BLaER1 (cell line): ENCODE data around the gene SPACA9.

Experiments used
- H3K27ac ChIP-seq: shearing (Covaris generic); formaldehyde crosslinking; 2 replicates; pipeline ENCODE4 v1.8.1; 2022
- H3K27me3 ChIP-seq: shearing (Covaris generic); formaldehyde crosslinking; 2 replicates; pipeline ENCODE4 v1.8.1; 2022
- H3K36me3 ChIP-seq: shearing (Covaris generic); formaldehyde crosslinking; 2 replicates; pipeline ENCODE4 v1.8.1; 2022
- H3K4me1 ChIP-seq: shearing (Covaris generic); formaldehyde crosslinking; 2 replicates; pipeline ENCODE4 v1.8.1; 2022
- H3K4me2 ChIP-seq: shearing (Covaris generic); formaldehyde crosslinking; 2 replicates; pipeline ENCODE4 v1.8.1; 2022
- H3K4me3 ChIP-seq: shearing (Covaris generic); formaldehyde crosslinking; 2 replicates; pipeline ENCODE4 v1.8.1; 2022
- H3K9ac ChIP-seq: shearing (Covaris generic); formaldehyde crosslinking; 2 replicates; pipeline ENCODE4 v1.8.1; 2022
- H3K9me3 ChIP-seq: shearing (Covaris generic); formaldehyde crosslinking; 2 replicates; pipeline ENCODE4 v1.8.1; 2022
- H4K20me1 ChIP-seq: shearing (Covaris generic); formaldehyde crosslinking; 2 replicates; pipeline ENCODE4 v1.8.1; 2022
- Cebpa-rat ChIP-seq: shearing (Covaris generic); IDR thresholded peaks from 2 replicates; pipeline ENCODE4 v1.8.1; 2022

The SPACA9 gene

DNA sequence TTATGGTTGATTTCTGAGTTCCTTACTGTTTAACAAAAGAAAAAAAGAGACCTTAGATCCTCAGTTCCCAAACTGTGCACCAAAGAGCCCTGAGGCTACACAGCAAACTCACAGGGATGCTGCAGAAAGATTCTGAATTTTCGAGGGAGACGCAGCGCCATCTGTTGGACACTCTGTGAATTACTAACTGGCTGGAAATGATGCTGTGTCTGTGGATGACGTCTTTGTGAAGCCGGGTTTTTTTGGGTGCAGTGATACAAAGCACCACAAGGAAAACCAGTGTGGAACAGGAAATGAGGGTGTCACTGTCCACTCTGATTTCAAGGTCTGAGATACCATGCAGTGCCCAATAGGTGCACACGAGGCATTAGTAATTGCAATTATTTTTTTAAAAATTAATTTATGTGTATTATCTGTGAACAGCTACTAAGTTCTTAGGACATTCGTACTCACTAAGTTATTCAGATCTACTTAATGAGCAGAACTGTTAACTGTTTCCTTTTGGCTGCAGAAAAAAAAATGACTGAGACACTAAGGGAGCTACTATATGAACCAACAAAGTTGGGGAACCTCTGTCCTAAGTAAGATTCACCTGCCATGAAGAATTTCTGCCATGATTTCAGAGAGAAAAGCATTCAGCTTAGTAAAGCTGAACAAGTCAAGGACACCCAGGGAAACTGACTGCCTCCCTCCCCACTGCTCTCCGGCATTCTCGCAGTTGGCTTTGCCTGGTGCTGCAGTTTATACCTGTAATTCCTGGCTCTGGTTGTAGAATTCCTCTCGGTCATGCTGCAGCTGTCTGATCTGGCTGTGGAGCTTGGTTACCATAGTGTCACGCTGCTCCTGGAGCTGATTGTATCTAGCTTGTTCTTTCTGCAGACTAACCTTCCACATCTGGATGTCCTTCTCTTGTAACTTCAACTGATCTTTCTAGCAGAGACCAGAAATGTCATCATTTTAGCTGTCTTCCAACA is 23.4 kb downstream of the SPACA9 start:
- no peak overlapping the region for H3K4me3 ChIP-seq
- no peak for TF ChIP-seq Cebpa-rat
- H3K9ac ChIP-seq: no peak overlapping the region
- H3K36me3 ChIP-seq: peaks cover 91% of the 10 kb centered on the region
- no peak overlapping the region for H3K27ac ChIP-seq
- no peaks in the 10 kb centered on the region for H4K20me1 ChIP-seq
- 0 out of 2 replicates have a peak, but pooled peaks cover 5% of the 10 kb centered on the region for H3K4me1 ChIP-seq
- H3K4me2 ChIP-seq: no peak overlapping the region
- H3K9me3 ChIP-seq: no peaks in the 10 kb centered on the region
- no peaks in the 10 kb centered on the region for H3K27me3 ChIP-seq

DNA sequence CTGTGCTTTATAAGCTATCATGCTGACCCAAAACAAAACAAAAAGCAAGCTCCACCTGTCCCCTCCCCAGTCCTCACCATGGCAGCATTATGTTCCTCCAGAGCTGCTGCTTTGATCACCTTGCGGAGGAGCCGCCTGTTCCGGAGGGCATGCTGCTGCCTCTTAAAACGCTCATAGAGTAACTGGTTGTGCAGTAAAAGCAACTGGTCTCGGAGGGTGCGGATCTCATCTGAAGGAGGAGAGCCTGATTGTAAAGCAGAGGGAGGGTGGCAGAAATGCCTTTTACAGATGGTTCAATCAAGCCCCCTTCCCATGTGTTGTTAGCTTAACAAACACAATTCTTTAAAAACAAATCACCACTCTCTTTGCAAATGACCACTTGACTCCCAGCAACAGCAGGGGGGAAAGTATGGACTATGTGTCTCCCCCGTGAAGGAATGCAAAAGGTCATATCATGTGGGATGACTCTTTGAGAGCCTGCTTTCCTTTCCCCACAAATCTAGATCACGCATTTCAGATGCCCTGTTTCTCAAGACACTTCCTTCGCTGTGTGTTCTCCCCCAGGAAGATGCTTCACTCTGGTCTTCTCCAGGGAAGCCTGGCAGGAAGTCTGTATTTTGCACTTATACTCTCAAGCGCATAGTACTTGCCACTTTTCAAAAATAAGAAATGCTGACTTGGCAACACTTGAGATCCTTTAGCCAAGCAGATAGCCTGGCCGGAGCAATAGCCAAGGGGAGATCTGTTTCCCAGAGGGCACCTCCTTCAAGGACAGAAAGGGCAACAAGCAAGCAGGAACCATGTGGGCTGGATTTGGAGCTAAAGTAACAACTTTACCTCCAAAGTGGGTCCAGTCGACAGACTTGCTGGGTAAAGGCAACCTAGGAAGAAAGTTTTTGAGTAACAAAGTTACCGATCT is 25.1 kb downstream of the SPACA9 start:
- Histone ChIP-seq H3K9ac (no peak overlapping the region), H3K4me2 (no peak overlapping the region), H4K20me1 (no peaks in the 10 kb centered on the region), H3K27ac (no peak overlapping the region), H3K4me1 (0 out of 2 replicates have a peak, but pooled peaks cover 5% of the 10 kb centered on the region), H3K9me3 (no peaks in the 10 kb centered on the region), H3K36me3 (peaks cover 82% of the 10 kb centered on the region), H3K4me3 (no peak overlapping the region), H3K27me3 (no peaks in the 10 kb centered on the region)
- no peak for TF ChIP-seq Cebpa-rat

DNA sequence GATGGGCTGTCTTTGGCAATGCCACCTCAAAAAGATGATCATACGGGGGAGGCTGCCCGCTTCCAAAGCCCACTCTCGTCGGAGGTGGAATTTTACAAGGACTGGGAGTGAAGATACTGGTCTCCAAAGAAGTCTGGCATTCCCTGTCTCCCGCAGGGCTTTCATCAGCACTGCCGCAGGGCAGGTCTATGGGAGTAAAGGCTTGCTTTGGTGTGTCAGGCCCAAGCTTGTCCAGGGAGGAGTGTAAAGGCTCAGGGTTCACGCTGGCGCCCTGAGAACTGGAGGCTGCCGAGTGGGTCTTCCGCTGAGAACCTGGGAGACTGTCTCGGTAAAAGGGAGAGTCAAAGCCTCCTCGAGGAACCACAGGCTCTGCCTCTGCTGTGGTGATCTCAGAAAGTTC is 27.0 kb downstream of the SPACA9 start:
- Histone ChIP-seq H3K27me3 (no peaks in the 10 kb centered on the region), H3K9ac (no peak overlapping the region), H4K20me1 (no peaks in the 10 kb centered on the region), H3K9me3 (no peaks in the 10 kb centered on the region), H3K4me3 (no peak overlapping the region), H3K4me2 (no peak overlapping the region), H3K27ac (no peak overlapping the region), H3K4me1 (0 out of 2 replicates have a peak, but pooled peaks cover 5% of the 10 kb centered on the region), H3K36me3 (peaks cover 82% of the 10 kb centered on the region)
- no peak for TF ChIP-seq Cebpa-rat

DNA sequence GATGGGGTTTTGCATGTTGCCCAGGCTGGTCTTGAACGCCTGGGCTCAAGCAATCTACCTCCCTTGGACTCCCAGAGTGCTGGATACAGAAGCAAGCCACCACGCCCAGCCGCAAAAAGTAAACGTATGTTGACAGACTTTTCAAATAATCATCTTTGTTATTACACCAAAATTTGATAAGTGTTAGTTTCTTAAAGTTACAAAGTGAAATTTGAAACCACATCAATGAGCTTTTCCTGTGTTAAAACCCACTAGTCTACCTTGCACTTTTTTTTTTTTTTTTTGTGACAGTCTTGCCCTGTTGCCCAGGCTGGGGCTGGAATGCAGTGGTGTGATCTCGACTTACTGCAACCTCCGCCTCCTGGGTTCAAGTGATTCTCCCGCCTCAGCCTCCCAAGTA is 29.9 kb downstream of the SPACA9 start:
- Histone ChIP-seq H3K27ac (no peak overlapping the region), H3K9me3 (no peaks in the 10 kb centered on the region), H3K4me3 (no peak overlapping the region), H3K36me3 (peaks cover 85% of the 10 kb centered on the region), H3K27me3 (no peaks in the 10 kb centered on the region), H4K20me1 (no peaks in the 10 kb centered on the region), H3K4me2 (no peak overlapping the region), H3K4me1 (no peaks in the 10 kb centered on the region), H3K9ac (no peak overlapping the region)
- TF ChIP-seq Cebpa-rat: no peak

DNA sequence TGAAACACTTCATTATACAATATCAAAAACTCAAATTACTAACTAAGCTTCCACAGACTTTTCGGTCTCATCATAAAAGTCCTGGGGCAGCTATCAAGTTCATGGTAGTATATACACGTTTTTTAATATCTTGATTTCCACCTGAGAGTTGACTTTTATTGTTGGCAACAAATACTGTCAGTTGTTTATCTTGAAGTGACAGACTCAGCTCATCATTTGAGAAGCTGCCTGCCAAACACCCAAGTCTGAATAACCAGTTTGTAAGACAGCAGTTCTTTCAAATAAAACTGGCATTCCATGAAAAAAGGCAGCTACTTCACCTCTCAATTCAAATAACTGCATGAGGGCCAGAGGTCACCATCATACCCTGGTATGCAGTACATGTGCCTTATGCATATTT is 30.6 kb downstream of the SPACA9 start:
- Histone ChIP-seq H4K20me1 (no peaks in the 10 kb centered on the region), H3K27ac (no peak overlapping the region), H3K4me1 (no peaks in the 10 kb centered on the region), H3K9ac (no peak overlapping the region), H3K4me3 (no peak overlapping the region), H3K36me3 (peaks cover 83% of the 10 kb centered on the region), H3K4me2 (no peak overlapping the region), H3K27me3 (no peaks in the 10 kb centered on the region), H3K9me3 (no peaks in the 10 kb centered on the region)
- no peak for TF ChIP-seq Cebpa-rat

DNA sequence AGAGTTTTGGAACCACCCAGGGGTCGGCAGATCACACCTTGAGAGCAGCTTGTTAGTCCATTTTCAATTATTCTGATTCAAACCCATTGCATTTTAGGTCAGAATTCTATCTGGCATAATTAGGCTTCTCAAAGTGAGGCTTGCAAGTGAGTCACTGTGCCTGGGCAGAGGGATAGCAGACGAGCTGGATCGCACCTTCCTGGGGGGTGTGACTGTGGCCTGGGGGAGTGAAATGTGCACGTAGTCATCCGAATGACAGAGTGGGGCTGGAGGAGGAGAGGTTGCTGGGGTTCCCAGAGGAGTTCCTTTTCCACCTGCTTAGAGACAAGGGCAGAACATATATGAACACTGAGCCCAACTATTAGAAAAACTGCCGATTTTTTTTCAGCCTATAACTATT is 31.7 kb downstream of the SPACA9 start:
- no peaks in the 10 kb centered on the region for H4K20me1 ChIP-seq
- H3K36me3 ChIP-seq: peaks cover 83% of the 10 kb centered on the region
- no peak for TF ChIP-seq Cebpa-rat

DNA sequence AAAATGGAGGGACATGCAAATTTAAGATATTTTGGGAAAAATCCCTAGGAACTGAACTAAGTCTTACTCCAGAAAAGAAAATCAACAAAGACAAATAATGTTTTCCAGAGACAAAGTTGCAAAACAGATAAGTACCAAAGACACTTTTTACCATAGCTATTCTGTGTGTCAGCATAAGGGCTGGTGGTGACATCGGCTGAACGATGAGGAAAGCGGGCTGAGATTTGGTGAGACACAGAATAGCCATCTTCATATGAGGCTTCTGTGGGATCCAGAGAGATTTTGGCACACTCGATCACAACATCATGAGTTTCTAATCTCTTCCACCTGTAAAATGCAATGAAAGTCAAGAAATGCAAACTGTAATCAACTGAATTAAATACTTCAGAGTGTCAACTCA is 33.4 kb downstream of the SPACA9 start:
- Histone ChIP-seq H4K20me1 (no peaks in the 10 kb centered on the region), H3K36me3 (peaks cover 81% of the 10 kb centered on the region)

More for the DNA sequence above, 31.7 kb downstream of the SPACA9 start:
- Histone ChIP-seq H3K4me2 (no peak overlapping the region), H3K9me3 (no peaks in the 10 kb centered on the region), H3K27ac (no peak overlapping the region), H3K27me3 (no peaks in the 10 kb centered on the region), H3K9ac (no peak overlapping the region), H3K4me1 (no peaks in the 10 kb centered on the region), H3K4me3 (no peak overlapping the region)

DNA sequence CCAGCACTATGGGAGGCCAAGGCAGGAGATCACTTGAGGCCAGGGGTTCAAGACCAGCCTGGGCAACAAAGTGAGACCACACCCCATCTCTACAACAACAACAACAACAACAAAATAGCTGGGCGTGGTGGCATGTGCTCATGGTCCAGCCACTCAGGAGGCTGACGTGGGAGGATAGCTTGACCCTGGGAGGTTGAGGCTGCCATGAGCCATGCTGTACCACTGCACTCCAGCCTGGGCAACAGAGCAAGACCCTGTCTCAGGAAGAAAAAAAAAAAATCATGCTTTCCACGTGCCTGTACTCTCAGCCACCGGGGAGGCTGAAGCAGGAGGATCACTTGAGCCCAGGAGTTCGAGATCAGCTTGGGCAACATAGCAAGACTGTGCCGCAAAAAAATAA is 36.2 kb downstream of the SPACA9 start:
- no peak for TF ChIP-seq Cebpa-rat
- H3K36me3 ChIP-seq: peaks cover 90% of the 10 kb centered on the region

More for the DNA sequence above, 33.4 kb downstream of the SPACA9 start:
- Histone ChIP-seq H3K9ac (no peak overlapping the region), H3K4me2 (no peak overlapping the region), H3K9me3 (no peaks in the 10 kb centered on the region), H3K27ac (no peak overlapping the region), H3K27me3 (no peaks in the 10 kb centered on the region), H3K4me3 (no peak overlapping the region), H3K4me1 (no peaks in the 10 kb centered on the region)
- TF ChIP-seq Cebpa-rat: no peak

DNA sequence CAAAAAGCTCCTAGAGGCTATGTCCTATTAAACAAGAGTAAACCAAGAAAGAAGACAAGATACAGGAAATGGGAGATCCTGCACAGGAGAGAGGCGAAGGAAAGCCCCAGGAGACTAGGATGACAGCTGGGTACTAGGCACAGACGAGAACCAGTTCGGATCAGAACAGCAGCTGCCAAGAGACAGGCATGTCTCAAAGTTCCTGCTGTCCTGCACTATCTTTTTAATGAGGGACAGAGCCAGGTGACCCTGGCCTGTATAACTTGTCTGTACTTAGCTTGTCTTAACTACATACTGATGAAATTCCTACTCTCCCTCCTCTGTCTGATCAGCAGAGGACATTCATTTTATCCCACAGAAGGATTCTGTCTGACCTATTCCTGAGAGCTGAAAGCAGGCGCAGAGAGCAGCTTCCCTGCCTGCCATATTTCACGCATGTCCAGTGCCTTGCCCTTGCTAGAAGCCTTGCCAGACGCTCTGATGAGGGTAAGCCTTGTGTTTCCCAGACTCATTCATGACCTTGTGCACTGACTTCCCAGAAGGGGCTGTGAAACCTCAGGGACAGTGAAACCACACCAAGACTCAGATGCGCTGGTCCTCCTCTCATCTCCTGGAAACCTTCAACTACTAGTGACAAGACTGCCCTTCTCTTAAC is 41.0 kb downstream of the SPACA9 start:
- H3K36me3 ChIP-seq: peaks cover 90% of the 10 kb centered on the region
- H3K4me2 ChIP-seq: no peak overlapping the region

More for the DNA sequence above, 36.2 kb downstream of the SPACA9 start:
- Histone ChIP-seq H3K27me3 (no peaks in the 10 kb centered on the region), H3K4me3 (no peak overlapping the region), H3K4me1 (no peaks in the 10 kb centered on the region), H3K9me3 (no peaks in the 10 kb centered on the region), H4K20me1 (no peaks in the 10 kb centered on the region), H3K4me2 (no peak overlapping the region), H3K27ac (no peak overlapping the region), H3K9ac (no peak overlapping the region)

More for the DNA sequence above, 41.0 kb downstream of the SPACA9 start:
- Histone ChIP-seq H4K20me1 (no peaks in the 10 kb centered on the region), H3K27me3 (no peaks in the 10 kb centered on the region), H3K9me3 (no peaks in the 10 kb centered on the region), H3K9ac (no peak overlapping the region), H3K4me1 (no peaks in the 10 kb centered on the region), H3K4me3 (no peak overlapping the region), H3K27ac (no peak overlapping the region)
- TF ChIP-seq Cebpa-rat: no peak
